ENCODE results near the gene SLC18A3. TPM values are rescaled to one million over a fixed set of nuclear protein-coding genes. Genes with fewer than 3 reads are reported as not detected.

SLC18A3 gene
- polyA plus RNA-seq, 1 donor (not counting 4 experiments of a cell fraction or from before 2014, with no cell fraction given): not detected

DNA sequence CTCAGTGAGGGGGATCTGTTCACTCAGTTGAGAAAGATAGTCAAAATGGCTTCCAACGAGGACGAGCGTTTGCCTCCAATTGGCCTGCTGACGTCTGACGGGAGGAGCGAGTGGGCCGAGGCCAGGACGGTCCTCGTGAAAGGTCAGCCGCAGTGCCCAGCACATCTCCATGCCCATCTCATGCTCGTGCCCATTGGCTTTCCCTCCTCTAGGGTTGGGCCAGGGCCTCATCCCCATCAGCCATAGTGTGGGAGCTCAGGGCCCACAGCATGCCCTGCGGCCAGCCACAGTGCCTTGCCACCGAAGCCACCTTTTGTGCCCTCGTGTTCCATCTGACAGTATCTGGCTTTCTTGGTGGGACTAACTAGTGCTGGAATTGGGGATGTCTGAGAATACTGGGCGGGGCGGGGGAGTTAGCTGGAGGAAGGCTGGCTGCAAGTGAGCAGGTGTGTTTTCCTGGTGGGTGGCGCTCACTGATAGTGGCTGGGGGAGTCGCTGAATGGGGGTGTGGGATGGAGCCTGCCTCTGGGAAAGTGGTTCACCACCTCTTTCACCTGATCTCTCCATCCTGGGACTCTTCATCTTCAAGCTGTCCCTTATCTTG lies 17.6 kb downstream of the SLC18A3 start:
- no peaks in the 10 kb centered on the region for H3K9me3 ChIP-seq (ENCODE audit: control insufficient read depth, low read depth, low read length)
- H2AFZ ChIP-seq (ENCODE audit: control insufficient read depth, low read length): no peak overlapping the region
- no peaks in the 10 kb centered on the region for H3K27me3 ChIP-seq (ENCODE audit: control insufficient read depth, extremely low read depth, insufficient read depth, low read length)
- no peaks in the 10 kb centered on the region for H4K20me1 ChIP-seq (ENCODE audit: control insufficient read depth, extremely low read depth, insufficient read depth, low read length)
- H3K27ac ChIP-seq (ENCODE audit: control insufficient read depth, insufficient read depth, low read length): no peak overlapping the region
- no peaks in the 10 kb centered on the region for H3K79me2 ChIP-seq (ENCODE audit: control insufficient read depth, insufficient read depth, low read length)
- peaks cover 13% of the 10 kb centered on the region for H3K4me1 ChIP-seq (ENCODE audit: control insufficient read depth, extremely low read depth, insufficient read depth, low read length)
- dilution Hi-C loops (cut with MboI; ENCODE audit: extremely low pct_ligation_motif_present, low sequenced_read_pairs): no loop called here
- FAIRE-seq: no peak
- no peak for DNase-seq (ENCODE audit: low read depth, low spot score)
- H3K9me1 ChIP-seq (ENCODE audit: control insufficient read depth, extremely low read depth, insufficient read depth, low read length): no peaks in the 10 kb centered on the region
- H3K9ac ChIP-seq (ENCODE audit: control insufficient read depth, extremely low read depth, insufficient read depth, low read length): no peak overlapping the region
- H3K4me2 ChIP-seq (ENCODE audit: control insufficient read depth, extremely low read depth, insufficient read depth, low read depth, low read length): no peak overlapping the region
- no peak overlapping the region for H3K4me3 ChIP-seq (ENCODE audit: control insufficient read depth in 2 of 3, extremely low read depth in 1 of 3, insufficient read depth in 2 of 3, low read depth in 1 of 3, low read length in 3 of 3)
- TF ChIP-seq, protein P1, sequence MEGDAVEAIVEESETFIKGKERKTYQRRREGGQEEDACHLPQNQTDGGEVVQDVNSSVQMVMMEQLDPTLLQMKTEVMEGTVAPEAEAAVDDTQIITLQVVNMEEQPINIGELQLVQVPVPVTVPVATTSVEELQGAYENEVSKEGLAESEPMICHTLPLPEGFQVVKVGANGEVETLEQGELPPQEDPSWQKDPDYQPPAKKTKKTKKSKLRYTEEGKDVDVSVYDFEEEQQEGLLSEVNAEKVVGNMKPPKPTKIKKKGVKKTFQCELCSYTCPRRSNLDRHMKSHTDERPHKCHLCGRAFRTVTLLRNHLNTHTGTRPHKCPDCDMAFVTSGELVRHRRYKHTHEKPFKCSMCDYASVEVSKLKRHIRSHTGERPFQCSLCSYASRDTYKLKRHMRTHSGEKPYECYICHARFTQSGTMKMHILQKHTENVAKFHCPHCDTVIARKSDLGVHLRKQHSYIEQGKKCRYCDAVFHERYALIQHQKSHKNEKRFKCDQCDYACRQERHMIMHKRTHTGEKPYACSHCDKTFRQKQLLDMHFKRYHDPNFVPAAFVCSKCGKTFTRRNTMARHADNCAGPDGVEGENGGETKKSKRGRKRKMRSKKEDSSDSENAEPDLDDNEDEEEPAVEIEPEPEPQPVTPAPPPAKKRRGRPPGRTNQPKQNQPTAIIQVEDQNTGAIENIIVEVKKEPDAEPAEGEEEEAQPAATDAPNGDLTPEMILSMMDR (optimal IDR thresholded peaks at IDR 0.05 in 1 of 3, IDR thresholded peaks at IDR 0.05 in 1 of 3, conservative IDR thresholded peaks at IDR 0.05 in 1 of 3; ENCODE audit: extremely low read depth in 1 of 3, insufficient read depth in 2 of 3, low read length in 3 of 3): no peak
- TF ChIP-seq EZH2 (IDR thresholded peaks at IDR 0.05; ENCODE audit: low read length): no peak
- no peaks in the 10 kb centered on the region for H3K36me3 ChIP-seq (ENCODE audit: control insufficient read depth in 2 of 2, extremely low read depth in 1 of 2, insufficient read depth in 2 of 2, low read length in 2 of 2)

DNA sequence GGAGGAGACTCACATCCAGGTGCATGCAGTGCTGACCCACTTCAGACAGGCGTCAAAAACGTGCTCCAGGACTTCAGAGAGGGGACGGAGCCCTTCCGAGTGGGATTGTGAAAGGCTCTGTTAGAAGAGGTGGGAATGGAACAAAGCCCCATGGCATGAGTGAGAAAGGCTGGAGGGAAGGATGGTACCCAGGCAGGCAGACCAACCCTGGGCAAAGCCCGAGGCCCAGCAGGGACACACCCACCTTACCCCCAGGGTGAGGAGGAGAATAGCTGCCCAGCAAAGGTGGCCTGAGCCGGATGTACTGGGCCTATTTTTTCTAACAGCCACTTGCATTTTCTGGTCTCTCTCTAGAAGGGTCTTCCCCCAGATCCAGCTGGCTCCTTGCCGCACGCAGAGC lies 18.5 kb downstream of the SLC18A3 start:
- H3K9ac ChIP-seq (ENCODE audit: control insufficient read depth, extremely low read depth, insufficient read depth, low read length): no peak overlapping the region
- no peaks in the 10 kb centered on the region for H3K27me3 ChIP-seq (ENCODE audit: control insufficient read depth, extremely low read depth, insufficient read depth, low read length)
- H3K4me2 ChIP-seq (ENCODE audit: control insufficient read depth, extremely low read depth, insufficient read depth, low read depth, low read length): no peak overlapping the region
- H3K4me3 ChIP-seq (ENCODE audit: control insufficient read depth in 2 of 3, extremely low read depth in 1 of 3, insufficient read depth in 2 of 3, low read depth in 1 of 3, low read length in 3 of 3): no peak overlapping the region
- no peaks in the 10 kb centered on the region for H3K9me1 ChIP-seq (ENCODE audit: control insufficient read depth, extremely low read depth, insufficient read depth, low read length)
- dilution Hi-C loops (cut with MboI; ENCODE audit: extremely low pct_ligation_motif_present, low sequenced_read_pairs): no loop called here
- H4K20me1 ChIP-seq (ENCODE audit: control insufficient read depth, extremely low read depth, insufficient read depth, low read length): no peaks in the 10 kb centered on the region
- no peaks in the 10 kb centered on the region for H3K9me3 ChIP-seq (ENCODE audit: control insufficient read depth, low read depth, low read length)
- no peaks in the 10 kb centered on the region for H3K36me3 ChIP-seq (ENCODE audit: control insufficient read depth in 2 of 2, extremely low read depth in 1 of 2, insufficient read depth in 2 of 2, low read length in 2 of 2)
- no peaks in the 10 kb centered on the region for H3K79me2 ChIP-seq (ENCODE audit: control insufficient read depth, insufficient read depth, low read length)
- TF ChIP-seq, protein P1 (optimal IDR thresholded peaks at IDR 0.05 in 1 of 3, IDR thresholded peaks at IDR 0.05 in 1 of 3, conservative IDR thresholded peaks at IDR 0.05 in 1 of 3; ENCODE audit: extremely low read depth in 1 of 3, insufficient read depth in 2 of 3, low read length in 3 of 3): no peak
- TF ChIP-seq EZH2 (IDR thresholded peaks at IDR 0.05; ENCODE audit: low read length): no peak
- peaks cover 19% of the 10 kb centered on the region for H3K4me1 ChIP-seq (ENCODE audit: control insufficient read depth, extremely low read depth, insufficient read depth, low read length)
- FAIRE-seq: no peak
- H2AFZ ChIP-seq (ENCODE audit: control insufficient read depth, low read length): no peak overlapping the region
- no peak overlapping the region for H3K27ac ChIP-seq (ENCODE audit: control insufficient read depth, insufficient read depth, low read length)
- DNase-seq (ENCODE audit: low read depth, low spot score): no peak

All from keratinocyte (primary cell).